K562 (cell line): Measurements from ENCODE around the gene UROD. TPM values are rescaled to one million over a fixed set of nuclear protein-coding genes. Genes with fewer than 3 reads are reported as not detected.
A peak's percentile ranks its signal among the peaks of the same experiment; 100 is the strongest.

ENCODE experiments used
- ATF7 ChIP-seq: fragments of 450-650 bp; IDR thresholded peaks from 2 replicates; pipeline ENCODE4 v1.7.1; 2014; ENCODE audit warnings: mild to moderate bottlenecking, moderate library complexity
- BCL6 ChIP-seq: fragments of 250-450 bp; sonication (Bioruptor Pico); IDR thresholded peaks from 2 replicates; pipeline ENCODE4 v1.4.0; 2020
- C11orf30 ChIP-seq: fragments of 450-650 bp; IDR thresholded peaks from 2 replicates; pipeline ENCODE4 v1.6.1; 2016; ENCODE audit warnings: low read depth, mild to moderate bottlenecking
- DIDO1 ChIP-seq: fragments of 450-650 bp; IDR thresholded peaks from 2 replicates; pipeline ENCODE4 v1.6.1; 2016; ENCODE audit warnings: low read depth, missing biosample characterization, missing genetic modification characterization
- PML ChIP-seq: IDR thresholded peaks from 2 replicates; pipeline ENCODE4 v1.6.1; 2012; ENCODE audit warnings: low read length, inconsistent platforms
- PTRF ChIP-seq: fragments of 450-650 bp; IDR thresholded peaks from 2 replicates; pipeline ENCODE4 v1.6.1; 2016; ENCODE audit warnings: mild to moderate bottlenecking, missing genetic modification characterization, missing compliant biosample characterization
- REST ChIP-seq, 2 experiments: fragments of 450-650 bp; formaldehyde crosslinking in 1 of 2; IDR thresholded peaks; 2 replicates each; pipeline versions ENCODE4 v1.4.0 to v1.6.1; 2014 to 2020; ENCODE audit warnings: mild to moderate bottlenecking in 2 of 2, borderline replicate concordance in 1 of 2, low read depth in 1 of 2
- SREBF2 ChIP-seq: sonication (generic); formaldehyde crosslinking; IDR thresholded peaks from 2 replicates; pipeline ENCODE4 v1.4.0; 2020; ENCODE audit warnings: mild to moderate bottlenecking, missing genetic modification reagents
- TAF15 ChIP-seq: fragments of 200-400 bp; formaldehyde crosslinking; IDR thresholded peaks from 2 replicates; pipeline ENCODE4 v1.6.1; 2017; ENCODE audit warnings: mild to moderate bottlenecking, low read depth, low read length, moderate library complexity
- TOE1 ChIP-seq, 2 experiments: fragments of 450-650 bp in 1 of 2; sonication (generic) in 1 of 2; formaldehyde crosslinking in 1 of 2; IDR thresholded peaks; 2 replicates each; pipeline versions ENCODE4 v1.7.1 to v1.8.0; 2016 to 2022; ENCODE audit warnings: borderline replicate concordance in 2 of 2, mild to moderate bottlenecking in 2 of 2, antibody characterized with exemption in 1 of 2, inconsistent platforms in 1 of 2, low read depth in 1 of 2, missing genetic modification reagents in 1 of 2, moderate library complexity in 1 of 2
- YY1 ChIP-seq, 3 experiments: IDR thresholded peaks; 2 replicates each; pipeline ENCODE4 v1.6.1; 2011; ENCODE audit warnings: low read length in 2 of 3, mild to moderate bottlenecking in 2 of 3, moderate library complexity in 2 of 3, borderline replicate concordance in 1 of 3, control low read depth in 1 of 3, low read depth in 1 of 3; ENCODE audit not compliant: insufficient read depth in 3 of 3, insufficient replicate concordance in 2 of 3, control insufficient read depth in 1 of 3, insufficient read length in 1 of 3; ENCODE audit errors: extremely low read depth in 1 of 3
- ZNF121 ChIP-seq: sonication (generic); formaldehyde crosslinking; conservative IDR thresholded peaks from 2 replicates; pipeline ENCODE4 v1.8.0; 2022; ENCODE audit warnings: missing genetic modification reagents
- ZNF175 ChIP-seq: fragments of 200-800 bp; sonication (Bioruptor generic); IDR thresholded peaks from 2 replicates; pipeline ENCODE4 v1.6.1; 2016; ENCODE audit warnings: low read depth, mild to moderate bottlenecking, missing genetic modification characterization, missing compliant biosample characterization
- ZNF449 ChIP-seq: fragments of 250-450 bp; sonication (Bioruptor Pico); IDR thresholded peaks from 2 replicates; pipeline ENCODE4 v1.8.0; 2022; ENCODE audit warnings: moderate library complexity, mild to moderate bottlenecking, inconsistent platforms
- polyA plus RNA-seq, 8 experiments: library from polyadenylated mRNA; depleted of rRNA in 4 of 8; stranded (reverse) in 5 of 8; unstranded in 3 of 8; fragments of >200 nt; fragmentation: Nextera tagmentation in 2 of 8; fragmentation: Illumina TruSeq in 1 of 8; extraction: Ambion mirVana in 2 of 8; extraction: Trizol in 1 of 8; gene quantifications; 2 replicates each; pipeline versions ENCODE4 v1.2.1 to v1.2.3, GENCODE V29; 2011 to 2014; ENCODE audit warnings: inconsistent platforms in 1 of 8, missing spikeins in 1 of 8
- total RNA-seq, 7 experiments: library from RNA; depleted of rRNA in 6 of 7; stranded (reverse); fragments of >200 nt in 6 of 7; fragmentation: Illumina TruSeq in 2 of 7; extraction: Trizol in 2 of 7; gene quantifications; 2 replicates each; pipeline versions ENCODE4 v1.2.1 to v1.2.3, GENCODE V29; 2011 to 2021; ENCODE audit warnings: low replicate concordance in 1 of 7
- TF ChIP-seq, protein P1 (sequence below), 3 experiments: fragments of 200-800 bp in 1 of 3; sonication (Bioruptor generic) in 1 of 3; sonication (generic) in 1 of 3; formaldehyde crosslinking in 1 of 3; IDR thresholded peaks; 2 replicates each; pipeline versions ENCODE4 v1.6.1 to v1.8.0; 2016 to 2022; ENCODE audit warnings: mild to moderate bottlenecking in 2 of 3, missing compliant biosample characterization in 2 of 3, missing genetic modification characterization in 2 of 3, missing genetic modification reagents in 1 of 3

The UROD gene
- total and polyA plus RNA-seq, 9 of the 15 experiments (the other 6 are each of a cell fraction or from before 2014, with no cell fraction given): 533 to 2,933 (median 1,100) TPM

DNA sequence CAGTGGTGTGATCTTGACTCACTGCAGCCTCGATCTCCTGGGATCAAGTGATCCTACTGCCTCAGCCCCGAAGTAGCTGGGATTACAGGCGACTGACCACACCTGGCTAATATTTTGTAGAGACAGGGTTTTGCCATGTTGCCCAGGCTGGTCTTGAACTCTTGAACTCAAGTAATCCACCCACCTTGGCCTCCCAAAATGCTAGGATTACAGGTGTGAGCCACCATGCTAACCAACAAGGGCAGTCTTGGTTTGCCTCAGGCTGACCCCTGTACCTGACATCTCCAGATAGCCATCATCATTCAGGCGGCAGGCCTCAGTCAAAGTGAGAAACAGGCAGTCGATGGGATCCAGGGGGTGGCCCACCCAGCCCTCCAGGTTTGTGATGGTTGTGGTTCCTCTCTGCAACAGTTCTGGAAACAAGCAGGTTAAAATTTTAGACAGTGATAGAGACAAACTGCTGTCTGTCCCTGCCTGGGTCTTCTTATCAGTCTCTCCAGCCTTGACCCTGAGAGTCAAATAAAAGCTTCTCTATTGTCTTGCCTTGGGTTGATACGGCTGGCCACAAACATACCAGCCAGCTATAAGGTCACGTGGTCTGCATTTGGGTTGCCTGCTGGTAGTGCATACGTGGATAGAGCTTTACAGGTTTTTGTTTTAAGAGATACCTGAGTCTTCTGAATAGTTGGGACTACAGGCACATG lies 26.8 kb downstream of the UROD start (continued):
- TF ChIP-seq YY1 (IDR thresholded peaks at IDR 0.05; ENCODE audit: borderline replicate concordance in 1 of 3, control insufficient read depth in 1 of 3, extremely low read depth in 1 of 3, insufficient read depth in 3 of 3, insufficient read length in 1 of 3, insufficient replicate concordance in 2 of 3, low read depth in 1 of 3, low read length in 2 of 3) (no peak), ZNF449 (CRISPR knock-in tag) (0 out of 2 replicates have a peak, but pooled peaks have one; percentile 49), BCL6 (CRISPR knock-in tag) (0 out of 2 replicates have a peak, but pooled peaks have one; percentile 59), SREBF2 (CRISPR knock-in tag) (no peak), ZNF121 (CRISPR knock-in tag) (no peak), ZNF175 (CRISPR knock-in tag) (peak; percentile 45; the same call in 1 of the 2 replicates), TAF15 (no peak), ATF7 (peak; percentile 52), TOE1 (IDR thresholded peaks at IDR 0.05; ENCODE audit: borderline replicate concordance) (peak; percentile 98), TOE1 (CRISPR knock-in tag; IDR thresholded peaks at IDR 0.05; ENCODE audit: borderline replicate concordance, low read depth) (no peak), DIDO1 (no peak), REST (IDR thresholded peaks at IDR 0.05; ENCODE audit: borderline replicate concordance) (peak; percentile 73), REST (CRISPR knock-in tag; IDR thresholded peaks at IDR 0.05; ENCODE audit: low read depth) (no peak), C11orf30 (no peak), PTRF (tag) (no peak), PML (peak; percentile 95)
- TF ChIP-seq, protein P1, sequence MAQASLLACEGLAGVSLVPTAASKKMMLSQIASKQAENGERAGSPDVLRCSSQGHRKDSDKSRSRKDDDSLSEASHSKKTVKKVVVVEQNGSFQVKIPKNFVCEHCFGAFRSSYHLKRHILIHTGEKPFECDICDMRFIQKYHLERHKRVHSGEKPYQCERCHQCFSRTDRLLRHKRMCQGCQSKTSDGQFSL (CRISPR knock-in tag; IDR thresholded peaks at IDR 0.05): no peak
- TF ChIP-seq, protein P1 (tag; IDR thresholded peaks at IDR 0.05): no peak
